ENCODE measurements around the gene PPM1H. TPM values are rescaled to one million over a fixed set of nuclear protein-coding genes. Genes with fewer than 3 reads are reported as not detected.

Gene PPM1H
- total and polyA plus RNA-seq, 11 donors = 1.3 to 9.6 (median 4.9) TPM

DNA sequence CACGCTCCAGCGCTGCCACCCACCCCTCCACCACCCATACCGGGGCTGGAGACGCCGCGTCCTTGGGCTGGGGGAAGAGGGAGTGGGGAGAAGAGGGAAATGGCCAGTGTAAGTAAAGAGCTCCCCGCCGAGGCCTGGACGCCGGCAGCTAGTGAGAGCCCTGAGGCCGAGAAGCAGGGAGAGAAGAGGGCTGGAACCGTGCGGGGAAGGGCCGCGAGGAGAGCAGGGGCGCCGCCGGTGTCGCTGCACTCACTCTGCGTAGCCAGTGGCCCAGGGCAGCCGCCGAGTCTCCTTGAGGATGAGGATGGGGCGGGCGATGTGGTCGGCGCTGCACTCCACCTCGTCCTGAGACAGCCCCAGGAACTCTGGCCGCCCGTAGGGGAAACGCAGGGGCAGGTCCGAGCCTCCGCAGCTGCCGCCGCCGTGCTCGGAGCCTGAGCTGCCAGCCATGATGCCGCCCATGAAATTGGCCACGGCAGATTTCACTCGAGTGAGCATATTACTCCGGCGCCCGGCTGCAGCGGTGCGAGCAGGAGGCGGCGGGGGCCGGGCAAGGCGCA lies 631 bp downstream of the PPM1H start:
- Histone ChIP-seq H3K27ac (peak overlapping the region in 11 of 12 donors; percentile 59 to 92 (median 78)), H3K36me3 (no peaks in the 10 kb centered on the region), H3K4me1 (peaks cover 0 to 29% (median 8%) of the 10 kb centered on the region in 12 donors), H3K4me3 (peak overlapping the region; percentile 52 to 96 (median 77)), H3K9me3 (no peaks in the 10 kb centered on the region), H3K27me3 (no peaks in the 10 kb centered on the region)
- no peak for TF ChIP-seq POLR2A (IDR thresholded peaks at IDR 0.05)
- TF ChIP-seq, protein P1, sequence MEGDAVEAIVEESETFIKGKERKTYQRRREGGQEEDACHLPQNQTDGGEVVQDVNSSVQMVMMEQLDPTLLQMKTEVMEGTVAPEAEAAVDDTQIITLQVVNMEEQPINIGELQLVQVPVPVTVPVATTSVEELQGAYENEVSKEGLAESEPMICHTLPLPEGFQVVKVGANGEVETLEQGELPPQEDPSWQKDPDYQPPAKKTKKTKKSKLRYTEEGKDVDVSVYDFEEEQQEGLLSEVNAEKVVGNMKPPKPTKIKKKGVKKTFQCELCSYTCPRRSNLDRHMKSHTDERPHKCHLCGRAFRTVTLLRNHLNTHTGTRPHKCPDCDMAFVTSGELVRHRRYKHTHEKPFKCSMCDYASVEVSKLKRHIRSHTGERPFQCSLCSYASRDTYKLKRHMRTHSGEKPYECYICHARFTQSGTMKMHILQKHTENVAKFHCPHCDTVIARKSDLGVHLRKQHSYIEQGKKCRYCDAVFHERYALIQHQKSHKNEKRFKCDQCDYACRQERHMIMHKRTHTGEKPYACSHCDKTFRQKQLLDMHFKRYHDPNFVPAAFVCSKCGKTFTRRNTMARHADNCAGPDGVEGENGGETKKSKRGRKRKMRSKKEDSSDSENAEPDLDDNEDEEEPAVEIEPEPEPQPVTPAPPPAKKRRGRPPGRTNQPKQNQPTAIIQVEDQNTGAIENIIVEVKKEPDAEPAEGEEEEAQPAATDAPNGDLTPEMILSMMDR (IDR thresholded peaks at IDR 0.05) = peak in 2 of 12 donors; percentile 10 to 12
- intact Hi-C loops (cut with DNase I) = loop anchor here in 9 of 10 donors (1.0 to 10.0 kb wide), 9 partner anchors 67 to 122 kb away; no protein-coding TSS in a partner anchor
- ATAC-seq (peak; percentile 53 to 79 (median 76)), DNase-seq (peak; percentile 44 to 77 (median 46))
- WGBS, 4 donors = 0 to 1% (median 0%) methylated on average over 11 to 48 of the region's 48 CpGs

DNA sequence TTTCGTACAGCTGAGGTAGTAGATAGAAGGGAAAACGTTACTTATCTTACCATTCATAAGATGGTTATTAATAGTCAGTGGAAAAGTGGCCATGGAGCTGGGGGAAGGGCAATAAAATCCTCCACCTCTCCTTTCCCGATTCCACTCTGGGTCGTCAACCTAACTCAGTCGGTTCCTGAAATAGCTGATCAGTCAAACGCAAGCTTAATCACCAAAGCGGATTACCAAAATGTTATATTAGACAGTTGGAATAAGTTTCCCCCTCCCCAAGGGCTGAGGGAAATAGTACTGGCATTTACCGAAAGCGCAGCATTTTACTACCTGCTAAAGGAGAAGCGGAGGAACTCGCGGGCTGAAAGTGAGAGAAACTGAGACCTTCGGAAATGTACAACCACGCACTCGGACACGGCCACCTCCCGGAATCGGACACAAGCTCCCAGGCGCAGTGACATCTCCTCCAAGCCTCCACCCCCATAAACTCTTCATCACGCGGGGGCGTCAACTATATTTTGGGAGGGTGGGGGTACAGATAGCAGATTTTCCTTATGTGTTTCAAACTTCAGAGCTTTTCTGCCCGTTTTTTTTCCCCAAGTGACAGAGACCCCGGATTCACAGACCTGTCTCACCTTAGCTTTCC lies 1.2 kb downstream of the PPM1H start:
- ATAC-seq = peak in 3 of 4 donors; percentile 31 to 41 (median 35)
- peak in 2 of 5 donors; percentile 16 to 23 for DNase-seq
- 0 to 1% (median 0%) methylated on average over 24 of the region's 24 CpGs for WGBS, 4 donors
- Histone ChIP-seq H3K27me3 (no peaks in the 10 kb centered on the region), H3K4me3 (peak overlapping the region; percentile 52 to 96 (median 77)), H3K9me3 (no peaks in the 10 kb centered on the region), H3K27ac (peak overlapping the region in 11 of 12 donors; percentile 59 to 92 (median 78)), H3K4me1 (peaks cover 0 to 29% (median 8%) of the 10 kb centered on the region in 12 donors), H3K36me3 (no peaks in the 10 kb centered on the region)
- TF ChIP-seq, protein P1 (IDR thresholded peaks at IDR 0.05) = no peak
- no peak for TF ChIP-seq POLR2A (IDR thresholded peaks at IDR 0.05)
- intact Hi-C loops (cut with DNase I) = loop anchor here in 9 of 10 donors (1.0 to 10.0 kb wide), 9 partner anchors 66 to 121 kb away; no protein-coding TSS in a partner anchor

DNA sequence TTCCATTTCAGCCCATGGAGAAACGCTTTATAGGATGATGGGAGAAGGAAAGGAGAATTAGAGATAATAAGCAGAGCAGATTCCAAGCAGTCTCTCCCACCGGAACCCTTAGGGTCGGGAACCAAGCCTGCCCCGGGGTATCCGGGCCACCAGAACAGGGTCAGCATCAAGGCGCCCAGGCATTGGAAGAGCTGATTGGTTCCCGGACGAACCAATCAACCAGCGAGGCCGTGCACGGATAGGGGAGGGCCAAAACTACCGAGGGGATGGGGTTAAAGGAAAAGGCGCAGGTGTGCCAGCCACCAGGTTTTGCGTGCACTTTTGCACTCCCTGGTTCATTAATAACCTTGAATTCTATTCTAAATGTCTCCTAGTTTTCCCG lies 1.7 kb downstream of the PPM1H start:
- H3K4me3 ChIP-seq = peak overlapping the region; percentile 52 to 96 (median 77)
- WGBS, 4 donors = 0 to 1% (median 1%) methylated on average over 15 of the region's 15 CpGs
- no peaks in the 10 kb centered on the region for H3K27me3 ChIP-seq
- ATAC-seq (peak; percentile 54 to 72 (median 72)), DNase-seq (peak; percentile 41 to 66 (median 50))
- TF ChIP-seq POLR2A (IDR thresholded peaks at IDR 0.05) = peak in 1 of 2 donors; percentile 16
- TF ChIP-seq, protein P1 (IDR thresholded peaks at IDR 0.05) = no peak
- H3K36me3 ChIP-seq = no peaks in the 10 kb centered on the region
- H3K9me3 ChIP-seq = no peaks in the 10 kb centered on the region
- intact Hi-C loops (cut with DNase I) = loop anchor here in 9 of 10 donors (5.0 to 10.0 kb wide), 7 partner anchors 66 to 121 kb away; no protein-coding TSS in a partner anchor
- peaks cover 0 to 29% (median 8%) of the 10 kb centered on the region in 12 donors for H3K4me1 ChIP-seq
- peak overlapping the region in 7 of 12 donors; percentile 59 to 92 (median 81) for H3K27ac ChIP-seq

DNA sequence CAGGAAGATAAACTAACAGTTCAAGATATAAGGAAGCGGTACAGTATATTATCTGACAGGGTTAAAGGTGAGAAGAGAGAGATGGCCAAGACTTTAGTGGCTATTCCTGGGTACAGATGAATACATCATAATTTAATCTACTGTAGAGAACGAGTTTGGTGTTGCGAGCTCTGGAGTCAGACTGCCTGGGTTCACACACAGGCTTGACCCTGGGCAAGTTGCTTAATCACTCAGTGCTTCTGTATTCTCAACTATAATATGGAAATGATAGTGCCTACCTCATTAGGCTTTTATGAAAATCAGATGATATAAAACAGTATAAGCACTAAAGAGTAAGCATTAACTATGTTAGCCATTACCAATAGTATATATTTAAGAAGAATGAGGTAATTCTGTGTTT lies 3.5 kb downstream of the PPM1H start:
- no peak for TF ChIP-seq POLR2A (IDR thresholded peaks at IDR 0.05)
- TF ChIP-seq, protein P1 (IDR thresholded peaks at IDR 0.05) = no peak
- ATAC-seq (no peak), DNase-seq (no peak)
- 74 to 89% (median 80%) methylated on average over 3 of the region's 3 CpGs for WGBS, 4 donors
- no peaks in the 10 kb centered on the region for H3K27me3 ChIP-seq
- H3K9me3 ChIP-seq = no peaks in the 10 kb centered on the region
- no peaks in the 10 kb centered on the region for H3K36me3 ChIP-seq
- no peak overlapping the region for H3K4me3 ChIP-seq
- intact Hi-C loops (cut with DNase I) = loop anchor here in 9 of 10 donors (5.0 to 10.0 kb wide), 7 partner anchors 64 to 119 kb away; no protein-coding TSS in a partner anchor
- no peak overlapping the region for H3K27ac ChIP-seq
- peaks cover 0 to 29% (median 8%) of the 10 kb centered on the region in 12 donors for H3K4me1 ChIP-seq

All from heart left ventricle (tissue), 16 donors.